RWPE2 (cell line): ENCODE results near the gene BLNK.

Source experiments
- ATAC-seq: fragments of 200-7000 bp; cut with Tn5 transposase; 3 replicates; pipeline ENCODE4 v1.9.1; 2021; ENCODE audit warnings: low read depth
- DNase-seq: peaks from one replicate; pipeline ENCODE4 v3.0.0-alpha.2; 2020; ENCODE audit warnings: low spot score
- H3K27ac ChIP-seq: fragments of 450-650 bp; 2 replicates; pipeline ENCODE4 v1.5.1; 2017; ENCODE audit warnings: mild to moderate bottlenecking; ENCODE audit not compliant: poor library complexity, severe bottlenecking
- H3K27me3 ChIP-seq: fragments of 250-450 bp; sonication (Bioruptor Pico); 2 replicates; pipeline ENCODE4 v1.5.1; 2021; ENCODE audit warnings: mild to moderate bottlenecking, moderate library complexity; ENCODE audit not compliant: insufficient read depth, poor library complexity, severe bottlenecking
- H3K36me3 ChIP-seq: fragments of 250-450 bp; sonication (Bioruptor Pico); 2 replicates; pipeline ENCODE4 v1.5.1; 2020; ENCODE audit warnings: low read depth, mild to moderate bottlenecking, moderate library complexity
- H3K4me1 ChIP-seq: fragments of 250-450 bp; sonication (Bioruptor Pico); 2 replicates; pipeline ENCODE4 v1.5.1; 2021; ENCODE audit warnings: mild to moderate bottlenecking, moderate library complexity; ENCODE audit not compliant: insufficient read depth, poor library complexity, severe bottlenecking
- H3K4me3 ChIP-seq: fragments of 250-450 bp; sonication (Bioruptor Pico); 2 replicates; pipeline ENCODE4 v1.5.1; 2021; ENCODE audit warnings: mild to moderate bottlenecking, moderate library complexity; ENCODE audit not compliant: severe bottlenecking
- H3K9me3 ChIP-seq: fragments of 250-450 bp; sonication (Bioruptor Pico); 2 replicates; pipeline ENCODE4 v1.5.1; 2021; ENCODE audit warnings: mild to moderate bottlenecking, moderate library complexity; ENCODE audit not compliant: severe bottlenecking
- TF ChIP-seq, protein P1 (sequence below): fragments of 450-650 bp; IDR thresholded peaks from one replicate; pipeline ENCODE4 v1.5.1; 2017; ENCODE audit warnings: mild to moderate bottlenecking, moderate library complexity; ENCODE audit not compliant: poor library complexity, severe bottlenecking

Gene BLNK

DNA sequence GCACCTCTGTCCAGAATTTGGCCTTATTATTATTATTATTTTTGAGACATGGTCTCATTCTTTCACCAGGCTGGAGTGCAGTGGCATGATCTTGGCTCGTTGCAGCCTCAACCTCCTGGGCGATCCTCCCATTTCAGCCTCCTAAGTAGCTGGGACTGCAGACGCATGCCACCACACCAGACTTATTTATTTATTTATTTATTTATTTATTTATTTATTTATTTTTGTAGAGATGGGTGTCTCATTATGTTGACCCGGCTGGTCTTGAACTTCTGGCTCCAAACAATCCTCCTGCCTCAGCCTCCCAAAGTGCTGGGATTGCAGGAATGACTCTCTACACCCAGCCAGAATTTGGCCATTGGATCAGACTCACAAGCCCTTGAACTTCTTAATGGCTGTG, 6.4 kb downstream of the BLNK start:
- DNase-seq, result no peak
- TF ChIP-seq, protein P1, sequence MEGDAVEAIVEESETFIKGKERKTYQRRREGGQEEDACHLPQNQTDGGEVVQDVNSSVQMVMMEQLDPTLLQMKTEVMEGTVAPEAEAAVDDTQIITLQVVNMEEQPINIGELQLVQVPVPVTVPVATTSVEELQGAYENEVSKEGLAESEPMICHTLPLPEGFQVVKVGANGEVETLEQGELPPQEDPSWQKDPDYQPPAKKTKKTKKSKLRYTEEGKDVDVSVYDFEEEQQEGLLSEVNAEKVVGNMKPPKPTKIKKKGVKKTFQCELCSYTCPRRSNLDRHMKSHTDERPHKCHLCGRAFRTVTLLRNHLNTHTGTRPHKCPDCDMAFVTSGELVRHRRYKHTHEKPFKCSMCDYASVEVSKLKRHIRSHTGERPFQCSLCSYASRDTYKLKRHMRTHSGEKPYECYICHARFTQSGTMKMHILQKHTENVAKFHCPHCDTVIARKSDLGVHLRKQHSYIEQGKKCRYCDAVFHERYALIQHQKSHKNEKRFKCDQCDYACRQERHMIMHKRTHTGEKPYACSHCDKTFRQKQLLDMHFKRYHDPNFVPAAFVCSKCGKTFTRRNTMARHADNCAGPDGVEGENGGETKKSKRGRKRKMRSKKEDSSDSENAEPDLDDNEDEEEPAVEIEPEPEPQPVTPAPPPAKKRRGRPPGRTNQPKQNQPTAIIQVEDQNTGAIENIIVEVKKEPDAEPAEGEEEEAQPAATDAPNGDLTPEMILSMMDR, result no peak
- Histone ChIP-seq H3K27ac (no peak overlapping the region), H3K4me1 (peaks cover 10% of the 10 kb centered on the region), H3K36me3 (no peaks in the 10 kb centered on the region), H3K27me3 (no peaks in the 10 kb centered on the region), H3K9me3 (no peaks in the 10 kb centered on the region), H3K4me3 (no peak overlapping the region)
- no peak for ATAC-seq

DNA sequence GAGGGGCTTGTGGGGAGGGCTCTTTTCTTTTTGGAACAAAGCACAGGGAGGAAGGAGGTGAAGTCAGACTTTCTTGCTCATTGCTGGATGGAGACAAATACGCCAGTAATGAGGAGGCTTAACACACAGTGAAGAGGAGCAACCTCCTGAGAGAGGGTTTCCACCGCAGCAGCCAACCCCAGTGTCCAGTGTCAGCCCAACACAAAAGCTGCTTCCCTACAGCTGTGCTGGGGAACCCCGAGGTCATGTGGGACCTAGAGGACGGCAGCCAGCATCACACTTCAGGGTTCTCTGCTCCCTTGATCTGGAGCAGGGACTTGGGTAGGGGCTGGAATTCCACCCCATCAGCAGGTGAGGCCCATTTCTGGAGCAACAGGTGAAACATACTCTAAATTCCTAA, 7.7 kb downstream of the BLNK start:
- no peaks in the 10 kb centered on the region for H3K27me3 ChIP-seq
- DNase-seq (no peak), ATAC-seq (no peak)
- no peaks in the 10 kb centered on the region for H3K36me3 ChIP-seq
- TF ChIP-seq, protein P1, result no peak
- no peaks in the 10 kb centered on the region for H3K9me3 ChIP-seq
- no peak overlapping the region for H3K4me3 ChIP-seq
- peaks cover 10% of the 10 kb centered on the region for H3K4me1 ChIP-seq
- no peak overlapping the region for H3K27ac ChIP-seq

DNA sequence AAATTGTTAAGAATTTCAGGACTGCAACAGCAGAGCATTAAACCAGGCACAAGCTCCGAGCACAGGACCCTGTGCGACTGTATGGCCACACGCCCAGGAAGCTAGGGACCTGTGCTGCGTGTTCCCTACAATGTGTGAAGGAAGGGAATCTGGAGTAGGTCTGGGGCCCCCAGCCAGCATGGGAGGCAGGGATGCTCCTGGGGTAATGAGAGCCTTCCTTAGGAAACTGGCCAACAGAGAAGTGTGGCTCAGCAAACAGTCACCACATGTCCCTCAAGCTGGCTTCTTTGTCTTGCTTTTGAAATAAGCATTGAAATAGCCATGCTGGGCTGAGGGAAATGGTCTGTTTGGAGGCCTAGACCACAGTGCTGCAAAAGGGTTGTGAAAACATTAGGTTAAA, 8.2 kb downstream of the BLNK start:
- H3K27ac ChIP-seq, result no peak overlapping the region
- no peaks in the 10 kb centered on the region for H3K27me3 ChIP-seq
- DNase-seq (no peak), ATAC-seq (no peak)
- H3K36me3 ChIP-seq, result no peaks in the 10 kb centered on the region
- H3K4me3 ChIP-seq, result no peak overlapping the region
- TF ChIP-seq, protein P1, result no peak
- peaks cover 10% of the 10 kb centered on the region for H3K4me1 ChIP-seq
- no peaks in the 10 kb centered on the region for H3K9me3 ChIP-seq

DNA sequence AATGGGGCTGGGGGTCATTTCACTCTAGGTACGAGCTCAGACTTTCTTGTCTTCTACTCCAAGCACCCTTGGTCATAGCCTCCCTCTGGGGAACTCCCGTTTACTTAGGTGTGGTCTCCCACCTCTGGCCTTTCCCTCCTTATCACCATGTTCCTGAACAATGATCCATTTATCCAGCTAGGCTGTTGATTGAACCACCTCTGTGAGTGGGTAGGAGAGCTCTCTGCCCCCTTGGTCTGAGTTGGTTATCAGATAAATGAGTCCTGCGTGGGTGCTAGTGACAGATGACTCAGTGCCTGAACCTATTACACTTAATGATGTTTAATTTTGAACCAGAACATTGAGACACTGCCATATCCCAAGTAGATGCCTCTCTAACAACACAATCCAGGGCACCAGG, 9.4 kb downstream of the BLNK start:
- H3K36me3 ChIP-seq, result no peaks in the 10 kb centered on the region
- H3K4me1 ChIP-seq, result peaks cover 2% of the 10 kb centered on the region
- TF ChIP-seq, protein P1, result no peak
- no peak for ATAC-seq
- H3K27me3 ChIP-seq, result no peaks in the 10 kb centered on the region
- H3K27ac ChIP-seq, result no peak overlapping the region
- H3K9me3 ChIP-seq, result no peaks in the 10 kb centered on the region
- no peak overlapping the region for H3K4me3 ChIP-seq
- no peak for DNase-seq

DNA sequence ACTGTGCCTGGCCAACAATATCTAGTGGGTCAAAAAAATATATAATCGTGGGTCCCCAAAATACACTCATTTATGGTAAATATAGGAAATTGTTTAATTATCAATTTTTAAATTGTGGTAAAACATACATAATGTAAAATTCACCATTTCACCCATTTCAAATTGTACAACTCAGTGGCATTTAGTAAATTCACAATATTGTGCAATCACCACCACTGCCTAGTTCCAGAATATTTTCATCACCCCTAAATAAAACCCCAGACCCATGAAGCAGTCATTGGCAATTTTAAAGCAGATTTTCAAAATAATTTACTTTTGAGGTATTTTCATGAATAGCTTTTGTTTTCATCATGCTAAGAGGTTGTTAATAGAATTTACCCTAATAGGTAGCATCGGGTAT, 10.2 kb downstream of the BLNK start:
- TF ChIP-seq, protein P1, result no peak
- no peaks in the 10 kb centered on the region for H3K4me1 ChIP-seq
- H3K27ac ChIP-seq, result no peak overlapping the region
- H3K4me3 ChIP-seq, result no peak overlapping the region
- H3K9me3 ChIP-seq, result no peaks in the 10 kb centered on the region
- H3K27me3 ChIP-seq, result no peaks in the 10 kb centered on the region
- DNase-seq (no peak), ATAC-seq (no peak)
- no peaks in the 10 kb centered on the region for H3K36me3 ChIP-seq
